Stimulated activated CD4-positive, alpha-beta T cell treated with anti-CD3 and anti-CD28 coated beads, Interleukin-1b, Interleukin-23, amount 100 ng/mL, for 4 hours (primary cell): Measurements from ENCODE around the gene FLCN.
"Not testable (repeated sequence)": the region's sequence is repeated elsewhere in the genome, so short reads cannot be mapped to it uniquely, and the experiment has no call there.

ENCODE experiments used
- DNase-seq, 2 donors: peaks; one replicate each; pipeline ENCODE4 v3.0.0-alpha.2; 2020; ENCODE audit warnings: low read depth in 2 of 2

FLCN gene

DNA sequence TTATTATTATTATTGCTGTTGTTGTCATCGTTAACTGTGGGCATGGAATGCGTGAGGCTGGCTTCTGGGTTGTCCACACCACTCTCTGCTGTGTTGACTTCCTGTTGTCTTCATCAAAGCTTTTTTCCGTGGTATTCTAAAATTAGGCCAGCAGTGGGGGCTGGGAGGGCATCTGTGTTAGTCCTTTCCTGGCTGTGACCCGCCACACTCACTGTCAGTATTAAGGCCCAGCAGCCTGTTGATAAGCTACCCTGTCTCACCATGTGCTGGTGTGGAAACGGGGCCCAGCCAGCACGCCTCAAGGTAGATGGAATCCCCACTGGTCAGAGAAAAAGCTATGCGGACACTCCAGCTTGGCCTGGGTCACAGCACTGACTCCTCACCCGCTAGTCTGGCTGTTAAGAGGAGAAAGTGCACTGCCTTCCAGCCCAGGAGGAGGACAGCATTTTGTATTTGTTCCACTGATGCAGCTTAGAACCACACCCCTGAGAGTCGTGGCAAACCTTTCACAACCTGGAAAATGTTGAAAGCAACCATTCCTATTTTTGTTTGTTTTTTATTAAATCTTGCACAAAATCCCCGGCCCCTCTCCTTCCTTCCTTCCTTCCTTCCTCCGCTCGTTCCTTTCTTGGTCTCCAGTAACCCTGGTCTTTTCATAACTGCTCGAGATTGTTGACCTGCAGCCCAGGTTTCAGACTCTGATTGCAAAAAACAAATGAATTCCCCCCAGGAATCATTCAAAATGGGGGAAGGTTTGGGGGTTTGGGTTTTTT is 51.8 kb downstream of the FLCN start:
- DNase-seq, result not testable (repeated sequence)

GRCh38 chr17:17183744-17184143 is 53.2 kb downstream of the FLCN start:
- DNase-seq, result no peak

DNA sequence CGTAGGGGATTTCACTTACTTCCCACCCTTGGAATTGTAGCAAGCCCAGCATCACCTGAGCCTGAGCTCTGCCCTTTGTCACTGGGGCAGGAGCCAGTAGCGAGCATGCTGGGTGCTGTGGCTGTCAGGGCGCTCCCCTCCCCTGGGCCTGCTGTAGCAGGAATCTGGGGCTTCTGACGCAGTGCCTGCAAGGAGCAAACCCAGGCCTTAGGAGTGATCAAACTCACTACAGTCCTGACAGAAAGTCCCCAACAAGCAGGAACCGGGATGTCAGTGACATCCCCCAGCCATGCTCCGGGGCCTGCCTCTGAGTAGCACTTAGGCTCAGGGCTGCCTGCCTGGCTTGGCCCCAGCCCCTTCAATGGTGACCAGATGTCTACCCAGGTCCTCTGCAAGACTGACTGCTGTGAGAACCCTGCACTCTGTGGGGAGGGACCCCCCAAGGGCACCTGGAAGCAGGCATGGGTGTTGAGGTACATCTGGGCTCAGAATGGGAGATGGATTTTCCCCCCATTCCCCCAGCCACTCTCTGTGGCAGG is 54.3 kb downstream of the FLCN start:
- no peak for DNase-seq

DNA sequence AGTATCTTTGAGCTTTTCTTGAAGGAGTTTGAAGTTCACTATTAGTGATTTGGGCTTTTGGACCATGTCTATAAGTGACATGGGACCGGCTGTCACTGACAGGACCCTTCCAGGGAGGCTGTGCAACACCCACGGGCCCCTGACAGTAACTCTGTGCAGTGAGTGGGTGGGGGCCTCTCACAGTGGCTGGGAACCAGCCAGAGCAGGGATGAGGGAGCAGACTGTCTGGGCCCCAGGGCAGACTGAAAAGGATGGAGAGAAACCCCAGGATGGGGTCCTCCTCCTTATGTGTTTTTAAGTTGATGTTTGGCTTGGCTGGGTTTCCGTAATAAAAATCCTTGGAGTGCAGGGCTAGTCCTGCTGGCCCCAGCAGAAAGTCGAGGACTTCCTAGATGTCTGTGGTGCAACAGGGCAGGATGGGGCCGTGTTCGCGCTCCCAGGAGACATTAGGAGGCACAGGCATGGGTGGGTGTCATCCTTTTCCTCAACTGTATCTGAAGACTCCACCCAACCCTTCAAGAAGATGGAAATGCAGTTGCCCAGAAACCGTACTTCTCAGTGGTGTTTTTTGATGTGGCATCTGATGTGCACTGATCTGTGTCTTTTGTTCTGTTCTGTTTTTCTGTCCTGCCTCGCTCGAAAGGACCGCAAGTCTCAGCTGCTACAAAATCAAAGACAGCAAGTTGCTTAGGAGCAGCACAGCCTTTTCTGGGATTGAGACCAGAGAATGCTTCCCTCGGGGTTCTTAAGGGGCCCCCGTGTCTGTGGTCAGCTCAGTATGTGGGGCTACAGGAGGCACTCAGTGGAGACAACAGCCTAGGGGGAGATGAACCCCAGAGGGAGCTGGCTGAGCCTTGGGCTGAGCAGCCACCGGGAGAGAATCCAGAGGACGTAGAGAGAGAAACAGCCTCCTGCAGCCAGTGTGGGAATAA is 55.0 kb downstream of the FLCN start:
- DNase-seq, result peak in 1 of 2 donors; percentile 30

GRCh38 chr17:17180741-17181525 is 56.0 kb downstream of the FLCN start:
- DNase-seq, result no peak

DNA sequence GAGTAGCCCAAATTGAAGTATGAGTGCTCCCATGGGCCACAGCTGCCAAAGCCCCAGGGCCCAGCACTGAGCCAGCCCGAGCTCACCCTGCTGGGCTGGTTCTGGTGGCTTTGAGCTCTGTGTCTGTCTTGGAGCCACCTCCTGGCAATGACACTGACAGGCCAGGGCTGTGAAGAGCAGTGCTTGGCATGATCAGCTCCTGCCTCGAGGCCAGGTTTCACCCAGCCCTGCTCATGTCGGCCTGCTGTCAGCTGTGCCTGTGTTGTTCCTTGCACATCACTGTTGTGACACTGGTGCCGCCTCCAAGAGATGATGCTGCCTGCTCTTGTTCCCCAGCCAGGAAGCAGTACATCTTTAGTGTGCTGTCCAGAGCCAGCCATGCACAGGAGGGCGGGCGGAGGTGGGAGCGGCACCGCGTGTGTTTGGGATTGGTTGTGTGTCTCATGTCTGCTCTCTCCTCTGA is 56.8 kb downstream of the FLCN start:
- DNase-seq, result no peak

GRCh38 chr17:17179371-17179827 is 57.6 kb downstream of the FLCN start:
- no peak for DNase-seq

DNA sequence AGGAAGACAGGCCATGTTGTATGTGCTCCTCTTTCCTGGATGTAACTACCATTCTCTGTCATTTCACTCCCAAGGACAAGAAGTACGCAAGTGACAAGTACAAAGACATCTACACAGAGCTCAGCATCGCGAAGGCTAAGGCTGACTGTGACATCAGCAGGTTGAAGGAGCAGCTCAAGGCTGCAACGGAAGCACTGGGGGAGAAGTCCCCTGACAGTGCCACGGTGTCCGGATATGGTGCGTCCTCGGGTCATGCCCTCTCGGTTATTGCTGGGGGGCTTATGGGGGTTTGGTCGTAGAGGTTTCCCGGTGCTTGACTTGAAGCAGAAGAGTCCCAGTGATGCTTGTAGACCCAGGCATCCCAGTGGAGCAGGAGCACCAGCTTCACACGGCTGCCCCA is 59.8 kb downstream of the FLCN start:
- no peak for DNase-seq

DNA sequence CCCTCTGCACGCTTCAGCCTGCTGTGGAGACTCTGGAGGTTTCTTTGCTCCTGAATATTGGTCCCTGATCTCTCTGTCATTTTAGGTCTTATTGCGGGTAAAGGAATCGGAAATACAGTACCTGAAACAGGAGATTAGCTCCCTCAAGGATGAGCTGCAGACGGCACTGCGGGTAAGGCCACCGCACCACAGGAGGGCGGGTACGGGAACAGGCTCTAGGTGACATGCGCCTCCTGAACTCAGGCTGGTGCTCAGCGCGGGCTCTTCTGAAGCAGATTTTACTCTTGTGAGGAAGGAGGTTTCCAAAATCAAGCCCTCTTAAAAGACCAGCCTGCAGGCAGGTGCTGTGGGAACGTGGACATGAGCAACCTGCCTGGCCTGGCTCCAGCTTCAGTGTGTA is 60.6 kb downstream of the FLCN start:
- DNase-seq, result no peak

GRCh38 chr17:17175917-17176316 is 61.1 kb downstream of the FLCN start:
- DNase-seq, result no peak

GRCh38 chr17:17175340-17175739 is 61.6 kb downstream of the FLCN start:
- DNase-seq, result no peak

- no peak for DNase-seq
Measured at GRCh38 chr17:17173921-17174320, 63.0 kb downstream of the FLCN start.

DNA sequence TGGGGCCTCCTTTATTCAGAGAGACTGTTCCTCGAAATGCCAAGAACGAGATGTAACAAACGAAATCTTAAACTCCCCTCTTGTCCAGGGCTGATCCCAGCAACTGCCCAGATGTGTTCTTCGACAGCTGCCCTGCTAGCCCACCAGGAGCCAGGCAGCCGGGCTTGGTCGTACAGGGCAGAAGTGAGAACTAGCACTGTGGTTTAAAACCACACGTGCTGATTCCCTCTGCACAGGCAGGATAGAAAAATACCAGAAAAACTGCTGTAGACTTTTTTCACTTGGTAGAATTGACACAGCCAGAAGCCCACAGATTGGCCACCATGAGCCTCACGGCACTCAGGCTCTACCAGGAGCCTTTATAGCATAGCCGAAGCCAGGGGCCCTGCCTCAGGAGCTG is 64.0 kb downstream of the FLCN start:
- DNase-seq, result no peak

GRCh38 chr17:17172001-17172939 is 64.7 kb downstream of the FLCN start:
- no peak for DNase-seq

GRCh38 chr17:17171186-17171585 is 65.8 kb downstream of the FLCN start:
- DNase-seq, result no peak

- DNase-seq, result no peak
Measured at GRCh38 chr17:17170346-17170985, 66.5 kb downstream of the FLCN start.

DNA sequence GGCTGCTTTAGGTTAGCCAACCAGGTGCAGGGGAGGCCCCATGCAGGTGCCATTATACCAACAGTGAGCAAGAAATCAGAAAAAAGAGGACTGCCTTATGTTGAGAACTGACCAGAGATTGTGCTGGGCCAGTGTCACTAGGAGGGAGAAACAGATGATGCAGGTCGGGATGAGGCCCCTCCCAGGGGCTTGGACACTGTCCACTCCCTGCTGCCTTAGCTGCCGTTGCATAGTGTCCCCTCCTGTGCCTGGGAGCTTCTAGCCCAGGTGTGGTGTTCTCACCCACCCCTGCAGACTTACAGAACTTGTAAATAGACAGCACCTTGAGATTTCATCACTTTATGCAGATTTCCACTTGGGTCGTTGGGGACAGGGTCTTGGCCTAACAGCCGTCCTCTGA is 67.6 kb downstream of the FLCN start:
- DNase-seq, result no peak

DNA sequence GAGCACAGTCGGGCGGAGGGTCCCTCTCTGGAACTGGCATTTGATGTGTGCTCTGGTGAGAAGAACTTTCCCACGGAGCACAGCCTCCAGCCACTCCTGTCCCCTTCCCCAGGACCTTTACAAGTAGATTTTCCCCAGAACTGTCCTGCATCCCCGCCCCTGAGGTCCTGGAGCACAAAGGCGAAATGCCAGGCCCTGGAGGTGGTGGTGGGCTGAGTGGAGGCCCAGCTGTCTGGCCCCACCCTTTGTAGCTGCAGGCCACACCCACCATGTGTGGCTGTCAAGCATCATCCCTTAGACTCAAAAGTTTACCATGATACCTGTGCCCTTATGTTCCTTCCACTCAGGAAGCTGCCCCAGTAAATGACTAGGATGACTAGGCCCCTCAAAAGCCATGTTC is 68.6 kb downstream of the FLCN start:
- DNase-seq, result no peak

- no peak for DNase-seq
Measured at GRCh38 chr17:17167986-17168385, 69.0 kb downstream of the FLCN start.

DNA sequence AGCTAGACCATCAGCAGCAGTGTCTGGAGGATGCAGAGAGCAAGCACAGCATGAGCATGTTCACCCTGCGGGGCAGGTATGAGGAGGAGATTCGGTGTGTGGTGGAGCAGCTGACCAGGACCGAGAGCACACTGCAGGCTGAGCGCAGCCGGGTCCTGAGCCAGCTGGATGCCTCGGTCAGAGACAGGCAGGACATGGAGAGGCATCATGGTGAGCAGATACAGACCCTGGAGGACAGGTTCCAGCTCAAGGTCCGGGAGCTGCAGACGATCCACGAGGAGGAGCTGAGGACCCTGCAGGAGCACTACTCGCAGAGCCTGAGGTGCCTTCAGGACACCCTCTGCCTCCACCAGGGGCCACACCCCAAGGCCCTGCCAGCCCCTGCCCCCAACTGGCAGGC is 69.6 kb downstream of the FLCN start:
- DNase-seq, result no peak
